ENCODE data around the gene ITPKC.

GRCh38 chr19:40705950-40706619, 10.8 kb upstream of the ITPKC start:
- TF ChIP-seq CSDC2 (CRISPR knock-in tag; IDR thresholded peaks at IDR 0.05) (no peak), PATZ1 (CRISPR knock-in tag; IDR thresholded peaks at IDR 0.05; ENCODE audit: borderline replicate concordance) (no peak), ESRRG (CRISPR knock-in tag; IDR thresholded peaks at IDR 0.05) (no peak), POU6F1 (CRISPR knock-in tag; IDR thresholded peaks at IDR 0.05; ENCODE audit: borderline replicate concordance, low read depth) (no peak), ZFP30 (CRISPR knock-in tag; IDR thresholded peaks at IDR 0.05) (no peak), SNAI2 (CRISPR knock-in tag; IDR thresholded peaks at IDR 0.05) (no peak), BACH2 (CRISPR knock-in tag; IDR thresholded peaks at IDR 0.05; ENCODE audit: borderline replicate concordance) (no peak), RARB (CRISPR knock-in tag; IDR thresholded peaks at IDR 0.05) (no peak), ZFP3 (CRISPR knock-in tag; IDR thresholded peaks at IDR 0.05) (no peak), ZC3H10 (CRISPR knock-in tag; IDR thresholded peaks at IDR 0.05) (no peak)
